ENCODE results near the gene ADM2.

ADM2 gene

DNA sequence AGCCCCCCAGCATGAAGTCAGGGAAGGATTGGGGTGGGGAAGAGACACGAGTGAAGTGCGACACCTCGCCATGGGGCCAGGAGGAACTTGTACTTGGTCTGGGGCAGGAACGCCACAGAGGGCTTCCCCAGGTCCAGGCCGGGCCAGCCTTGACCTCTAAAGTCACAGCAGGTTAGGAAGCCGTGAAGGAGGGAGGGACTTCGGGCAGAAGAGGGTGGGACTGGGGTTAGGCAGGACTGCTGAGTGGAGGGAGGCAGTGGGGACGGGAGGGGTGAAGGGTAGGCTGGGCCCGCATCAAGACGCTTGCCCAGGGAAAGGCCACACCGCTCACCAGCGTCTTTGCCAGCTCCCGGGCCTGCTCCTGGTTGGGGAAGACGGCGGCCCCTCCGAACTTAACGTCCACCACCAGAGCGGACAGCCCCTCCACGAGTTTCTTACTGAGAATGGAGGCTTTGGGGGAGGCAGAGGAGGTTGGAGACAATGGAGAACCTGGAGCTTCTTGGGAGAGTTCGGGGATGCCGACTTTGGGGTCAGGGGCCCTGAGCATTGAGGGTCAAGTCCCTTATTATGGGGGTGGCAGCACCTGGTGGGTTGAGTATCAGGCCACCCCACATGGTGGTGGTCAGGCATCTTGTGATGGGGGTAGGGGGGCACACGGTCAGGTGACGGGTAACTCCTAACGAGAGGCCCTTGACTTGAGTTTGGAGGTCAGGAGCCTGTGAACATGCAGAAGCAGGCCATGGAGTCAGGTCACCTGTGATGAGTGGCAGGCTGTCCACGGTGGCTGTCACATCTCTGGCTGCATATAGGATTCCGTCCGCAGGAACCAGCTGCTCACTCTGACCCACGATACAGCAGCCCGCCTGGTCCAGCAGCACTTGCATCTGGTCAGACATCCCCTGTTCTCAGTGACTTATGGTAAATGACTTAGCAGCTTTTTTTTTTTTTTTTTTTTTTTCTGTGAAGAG, 45.8 kb downstream of the ADM2 start:
- peak; percentile 58 to 70 for DNase-seq

DNA sequence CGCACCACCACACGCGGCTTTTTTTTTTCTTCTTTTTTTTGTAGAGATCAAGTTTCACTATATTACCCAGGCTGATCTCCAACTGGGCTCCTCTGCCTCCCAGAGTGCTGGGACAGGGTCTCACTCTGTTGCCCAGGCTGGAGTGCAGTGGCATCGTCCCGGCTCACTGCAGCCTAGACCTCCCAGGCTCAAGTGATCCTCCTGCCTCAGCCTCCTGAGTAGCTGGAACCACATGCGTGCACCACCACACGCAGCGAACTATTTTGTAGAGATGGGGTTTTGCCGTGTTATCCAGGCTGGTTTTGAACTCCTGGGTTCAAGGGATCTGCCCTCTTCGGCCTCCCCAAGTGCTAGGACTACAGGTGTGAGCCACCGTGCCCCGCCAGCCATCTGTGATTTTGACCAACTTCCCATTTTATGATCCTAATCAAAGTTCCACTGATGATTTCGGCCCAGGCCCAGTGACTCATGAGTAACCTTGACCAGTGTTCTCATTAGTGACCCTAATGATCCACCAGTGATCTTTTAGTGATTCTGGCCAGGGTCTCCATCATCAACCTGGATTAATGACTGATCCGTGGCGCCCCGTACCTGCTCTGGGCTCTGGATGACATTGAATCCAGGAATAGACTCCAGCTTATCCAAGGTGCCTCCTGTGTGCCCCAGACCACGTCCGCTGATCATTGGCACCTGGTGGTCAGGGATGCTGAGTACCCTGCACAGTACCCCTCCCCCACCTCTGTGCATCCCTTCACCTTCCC, 46.8 kb downstream of the ADM2 start:
- no peak for DNase-seq

DNA sequence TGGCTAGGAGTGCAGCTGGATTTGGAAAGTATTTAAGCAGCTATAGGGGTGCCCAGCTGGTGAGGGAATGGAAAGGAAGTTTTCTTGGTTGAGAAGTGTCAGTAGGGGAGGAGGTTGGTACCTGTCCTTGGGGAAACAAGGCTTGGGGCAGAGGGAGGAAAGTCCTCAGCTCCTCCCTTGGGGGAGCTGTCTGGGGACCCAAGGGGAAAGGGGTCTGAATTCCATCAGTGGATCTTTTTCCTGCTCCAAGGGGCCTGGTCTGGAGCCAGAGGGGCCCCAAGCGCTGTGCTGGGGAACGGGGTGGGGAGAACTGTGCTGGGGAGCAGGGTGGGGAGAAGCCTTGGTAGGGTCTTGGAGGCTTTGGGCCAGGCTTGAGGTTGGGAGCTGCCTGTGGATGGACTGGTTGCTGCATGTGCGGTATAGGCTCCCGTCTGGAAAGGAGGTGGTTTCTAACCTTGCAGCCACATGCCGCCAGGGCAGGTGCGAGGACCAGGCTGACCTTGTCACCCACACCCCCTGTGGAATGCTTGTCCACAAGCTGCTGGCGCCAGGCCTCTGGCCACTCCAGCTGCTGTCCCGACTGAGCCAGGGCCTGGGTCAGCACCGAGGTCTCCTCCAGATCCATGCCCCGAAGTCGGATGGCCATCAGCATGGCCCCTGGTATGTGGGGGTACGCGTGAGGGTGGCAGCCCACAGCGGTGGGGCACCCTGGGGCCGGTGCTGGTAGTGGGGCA, 47.5 kb downstream of the ADM2 start:
- DNase-seq = no peak

DNA sequence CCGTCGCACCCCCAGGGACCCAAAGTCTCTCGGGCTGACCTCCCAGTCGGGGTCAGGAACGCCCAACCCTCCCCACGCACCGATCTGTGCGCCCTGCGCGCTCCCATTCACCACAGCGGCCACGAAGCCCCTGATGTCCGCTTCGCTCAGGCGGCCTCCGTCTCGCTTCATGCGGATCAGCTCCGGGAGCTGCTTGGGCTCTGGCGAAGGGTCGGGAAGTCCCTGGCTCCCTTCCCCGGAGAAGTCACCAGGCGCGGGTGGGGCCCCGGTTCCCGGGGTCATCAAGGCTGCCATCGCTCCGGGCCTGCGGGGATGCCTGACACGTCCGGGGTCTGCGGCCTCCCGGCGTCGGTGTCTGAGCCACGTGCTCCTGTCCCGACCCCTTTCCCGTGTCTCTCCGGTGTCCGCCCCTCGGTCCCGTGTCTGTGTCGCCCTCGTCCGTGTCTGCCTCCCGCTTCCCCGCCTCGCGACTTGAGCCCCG, 48.1 kb downstream of the ADM2 start:
- DNase-seq = no peak

DNA sequence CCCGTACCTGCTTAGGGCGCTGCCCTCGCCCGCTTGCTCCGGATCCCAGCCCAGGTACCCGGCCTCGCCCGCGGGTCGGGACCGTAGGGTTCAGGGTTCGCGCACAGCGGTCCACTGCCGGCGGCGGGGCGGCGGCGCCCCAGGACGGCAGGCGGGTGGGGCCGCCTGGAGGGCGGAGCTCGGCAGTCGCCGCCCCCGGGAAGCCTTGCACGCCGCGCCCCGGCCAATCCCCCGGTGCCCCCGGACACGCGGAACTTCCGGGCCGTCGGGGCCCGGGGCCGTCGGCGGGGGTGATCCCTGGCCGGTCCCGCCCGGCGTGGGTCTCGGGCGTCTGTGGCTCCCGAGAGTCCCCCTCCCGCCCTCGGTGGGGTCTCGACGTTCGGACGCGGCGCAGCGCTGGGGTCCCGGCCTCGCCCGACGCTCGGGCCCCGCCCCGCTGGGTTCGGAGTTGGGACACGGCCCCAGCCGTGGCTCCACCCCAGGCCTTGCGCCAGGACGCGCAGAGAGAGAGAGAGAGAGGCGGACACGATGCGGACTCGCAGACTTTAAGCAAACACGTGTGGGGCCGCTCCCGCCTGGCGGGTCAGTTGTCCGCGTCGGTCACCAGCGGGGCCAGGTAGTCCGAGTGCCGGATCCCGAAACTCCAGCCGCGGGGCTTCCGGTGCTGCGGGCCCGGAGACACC, 48.7 kb downstream of the ADM2 start, which contains the start of gene TYMP:
TSS of gene TYMP (minus strand) at position 116 of the 683 bp plus-strand sequence. CDS start 303 bp downstream, outside the sequence.
- DNase-seq = peak; percentile 78 to 80

DNA sequence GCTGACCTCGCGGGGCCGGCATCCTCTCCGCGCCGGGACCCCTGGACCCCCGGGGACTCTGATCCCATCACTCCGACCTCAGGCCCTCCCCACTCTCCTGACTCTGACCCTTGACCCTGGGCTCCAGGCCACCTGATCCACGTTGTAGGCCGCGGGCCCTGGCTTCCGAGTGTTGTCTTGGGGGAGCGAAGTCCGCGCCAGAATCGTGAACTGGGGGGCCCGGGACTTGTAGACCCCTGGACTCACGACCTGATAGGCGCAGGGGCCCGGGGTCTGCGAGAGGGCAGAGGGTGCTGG, 49.2 kb downstream of the ADM2 start:
- no peak for DNase-seq

DNA sequence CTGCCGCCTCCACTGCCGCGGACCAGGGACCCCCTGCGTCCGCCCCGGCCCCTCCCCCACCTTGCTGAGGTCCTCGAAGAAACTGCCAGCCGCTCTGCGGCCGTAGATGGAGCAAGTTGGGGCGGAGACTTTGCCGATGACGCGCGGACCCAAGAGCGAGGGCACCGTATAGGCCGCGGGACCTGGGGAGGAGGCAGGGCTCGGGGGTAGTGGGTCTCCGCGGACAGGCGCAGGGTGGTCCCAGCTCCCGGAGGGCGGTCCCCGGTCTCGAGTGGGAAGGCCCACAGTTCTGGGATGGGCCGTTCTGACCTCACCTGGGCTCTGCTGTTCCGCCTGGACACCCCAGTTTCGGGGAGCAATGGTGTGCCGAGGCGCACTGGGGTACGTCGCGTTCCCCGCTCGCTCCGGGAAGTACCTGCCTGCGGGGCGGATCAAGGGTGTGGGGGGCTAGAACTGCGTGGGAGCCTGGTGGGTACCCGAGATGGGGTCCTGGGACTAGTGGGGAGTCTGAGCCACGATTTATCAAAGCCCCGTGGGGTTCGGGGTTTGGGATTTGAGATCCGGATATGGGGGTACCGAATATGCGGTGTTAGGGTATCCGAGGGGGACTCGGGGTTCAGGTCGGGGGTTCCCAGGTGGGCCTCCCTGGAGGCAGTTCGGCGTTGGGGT, 49.7 kb downstream of the ADM2 start:
- DNase-seq = peak; percentile 85 to 90

DNA sequence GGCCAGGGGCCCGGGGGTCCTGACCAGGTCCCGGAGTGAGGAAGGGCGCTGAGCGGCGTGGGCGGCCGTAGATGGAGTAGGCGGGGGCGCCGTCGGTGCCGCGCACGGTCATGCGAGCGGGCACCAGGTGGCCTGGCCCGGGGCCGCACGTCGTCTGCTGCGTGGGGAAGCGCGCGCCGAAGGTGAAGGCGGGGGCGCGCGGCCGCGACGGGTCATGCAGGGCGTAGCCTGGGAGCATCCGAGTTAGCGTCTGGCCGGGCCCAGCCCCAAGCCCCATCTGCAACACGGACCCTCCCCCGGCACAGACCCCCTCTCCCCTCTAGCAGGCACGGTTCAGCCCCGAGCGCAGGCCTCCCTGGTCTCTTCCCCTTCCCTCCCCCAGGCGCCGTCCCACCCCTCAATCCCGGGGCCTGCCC, 50.2 kb downstream of the ADM2 start:
- peak; percentile 75 to 83 for DNase-seq

DNA sequence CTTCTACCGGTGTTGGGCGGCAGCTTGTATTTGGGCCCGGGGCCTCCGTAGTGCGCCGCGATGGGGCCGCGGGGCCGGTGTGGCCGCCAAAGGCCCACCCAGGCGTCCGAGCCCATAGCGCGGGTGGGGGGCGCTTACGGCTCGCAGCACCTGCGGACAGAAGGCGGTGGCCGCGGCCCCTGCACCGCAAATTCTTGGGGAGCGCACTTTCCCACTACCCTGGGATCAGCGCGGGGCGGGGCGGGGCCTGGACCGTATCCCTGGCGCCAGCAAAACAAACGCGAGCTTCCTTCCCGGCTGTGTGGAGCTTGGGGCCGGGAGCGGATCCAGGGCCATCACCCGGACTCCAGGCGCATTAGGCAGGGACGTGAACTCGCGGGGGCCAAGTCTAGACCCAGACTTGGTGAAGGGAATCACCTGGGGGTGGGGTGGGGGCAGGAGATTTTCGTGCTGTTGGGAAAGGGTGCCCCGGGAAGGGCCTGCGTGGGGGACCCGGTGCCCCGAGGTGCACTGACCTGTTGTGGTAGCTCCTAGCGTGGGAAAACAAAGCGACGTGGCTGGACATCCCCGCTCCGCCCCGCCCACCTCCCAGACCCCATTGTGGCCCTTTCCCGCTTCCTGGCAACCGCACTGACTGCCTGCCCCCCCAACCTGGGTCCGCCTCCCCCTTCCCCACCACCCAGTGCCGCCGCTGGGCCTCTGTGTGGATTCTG, 50.8 kb downstream of the ADM2 start:
- peak; percentile 33 to 49 for DNase-seq

DNA sequence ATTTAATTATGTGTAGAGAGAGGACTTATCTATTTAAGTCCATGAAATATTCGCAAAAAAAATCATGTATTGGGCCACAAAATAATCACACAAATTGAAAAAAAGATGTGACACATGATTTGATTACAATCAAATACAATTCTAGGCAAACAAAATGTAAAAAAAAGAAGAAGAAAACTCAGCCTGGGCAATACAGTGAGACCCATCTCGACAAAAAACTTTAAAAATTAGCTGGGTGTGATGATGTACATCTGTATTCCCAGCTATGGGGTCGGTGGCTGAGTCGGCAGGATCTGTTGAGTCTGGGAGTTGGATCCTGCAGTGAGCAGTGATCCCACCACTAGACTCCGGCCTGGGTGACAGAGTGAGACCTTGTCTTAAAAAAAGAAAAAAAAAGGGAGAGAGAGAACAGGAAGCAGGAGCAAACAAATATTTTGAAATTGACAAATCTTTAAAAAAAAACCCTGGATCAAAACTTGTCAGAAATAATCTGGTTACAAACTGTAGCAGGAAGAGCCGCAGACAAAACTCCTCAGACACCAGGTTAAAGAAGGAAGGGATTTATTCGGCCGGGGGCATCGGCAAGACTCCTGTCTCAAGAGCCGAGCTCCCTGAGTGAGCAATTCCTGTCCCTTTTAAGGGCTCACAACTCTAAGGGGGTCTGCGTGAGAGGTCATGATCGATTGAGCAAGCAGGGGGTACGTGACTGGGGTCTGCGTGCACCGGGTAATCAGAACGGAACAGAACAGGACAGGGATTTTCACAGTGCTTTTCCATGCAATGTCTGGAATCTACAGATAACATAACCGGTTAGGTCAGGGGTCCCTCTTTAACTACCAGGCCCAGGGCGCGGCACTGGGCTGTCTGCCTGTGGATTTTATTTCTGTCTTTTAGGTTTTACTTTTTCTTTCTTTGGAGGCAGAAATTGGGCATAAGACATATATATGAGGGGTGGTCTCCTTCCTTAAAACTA, 51.8 kb downstream of the ADM2 start:
- DNase-seq = no peak

DNA sequence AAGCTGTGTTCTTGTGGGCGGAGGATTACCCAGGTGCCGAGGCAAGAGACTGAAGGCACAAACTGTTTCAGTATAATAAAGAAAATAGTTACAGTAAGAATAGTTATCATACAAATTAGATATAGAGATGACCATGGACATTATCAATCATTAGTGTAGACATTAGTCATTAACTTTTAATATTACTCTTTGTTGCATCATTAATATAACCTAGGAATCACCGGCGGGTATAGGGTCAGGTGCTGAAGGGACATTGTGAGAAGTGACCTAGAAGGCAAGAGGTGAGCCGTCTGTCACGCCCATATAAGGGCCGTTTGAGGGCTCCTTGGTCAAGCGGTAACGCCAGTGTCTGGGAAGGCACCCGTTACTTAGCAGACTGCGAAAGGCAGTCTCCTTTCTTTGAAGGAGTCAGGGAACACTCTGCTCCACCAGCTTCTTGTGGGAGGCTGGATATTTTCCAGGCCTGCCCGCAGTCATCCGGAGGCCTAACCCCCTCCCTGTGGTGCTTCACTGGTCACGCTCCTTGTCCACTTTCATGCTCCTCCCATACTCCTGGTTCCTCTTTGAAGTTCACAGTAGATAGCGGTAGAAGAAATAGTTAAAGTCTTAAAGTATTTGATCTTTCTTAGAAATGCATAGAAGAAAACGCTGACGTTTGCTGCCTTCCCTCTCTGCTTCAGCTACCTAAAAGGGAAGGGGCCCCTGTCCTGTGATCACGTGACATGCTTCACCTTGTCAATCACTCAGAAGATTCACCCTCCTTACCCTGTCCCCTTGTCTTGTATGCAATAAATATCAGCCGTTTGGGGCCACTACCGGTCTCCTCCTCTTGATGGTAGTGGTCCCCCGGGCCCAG, 52.7 kb downstream of the ADM2 start:
- peak in 1 of 2 donors; percentile 33 for DNase-seq

DNA sequence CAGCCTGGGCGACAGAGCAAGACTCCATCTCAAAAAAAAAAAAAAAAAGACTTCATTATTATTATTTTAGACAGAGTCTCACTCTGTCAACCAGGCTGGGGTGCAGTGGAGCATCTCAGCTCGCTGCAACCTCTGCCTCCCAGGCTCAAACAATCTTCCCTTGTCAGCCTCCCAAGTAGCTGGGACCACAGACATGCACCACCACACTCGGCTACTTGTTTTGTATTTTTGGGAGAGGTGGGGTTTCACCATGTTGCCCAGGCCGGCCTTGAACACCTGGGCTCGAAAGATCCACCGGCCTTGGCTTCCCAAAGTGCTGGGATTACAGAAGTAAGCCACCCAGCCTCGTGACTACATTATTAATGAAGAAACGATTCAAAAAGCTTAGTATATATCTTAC, 53.8 kb downstream of the ADM2 start:
- no peak for DNase-seq

Measured in CD4-positive, alpha-beta T cell treated with Interleukin-1 beta for 1 hour (primary cell).